Measurements from ENCODE around the gene GABRR1.

Gene GABRR1

GRCh38 chr6:89198235-89198634 is 18.9 kb downstream of the GABRR1 start:
- no peak for TF ChIP-seq CTCF (conservative IDR thresholded peaks at IDR 0.05; ENCODE audit: low read depth)
- CTCF ChIA-PET = interaction anchor here (0.5 kb wide), 1 partner anchor 570 kb away, joined by 3 read pairs; no protein-coding TSS in a partner anchor
- POLR2A ChIA-PET (ENCODE audit: low non-redundant PET) = no interaction called here
- no peak overlapping the region for H3K27ac ChIP-seq
- DNase-seq (ENCODE audit: low spot score) = no peak

GRCh38 chr6:89197141-89197540 is 20.0 kb downstream of the GABRR1 start:
- CTCF ChIA-PET = no interaction called here
- no peak for DNase-seq (ENCODE audit: low spot score)
- TF ChIP-seq CTCF (conservative IDR thresholded peaks at IDR 0.05; ENCODE audit: low read depth) = no peak
- H3K27ac ChIP-seq = no peak overlapping the region
- POLR2A ChIA-PET (ENCODE audit: low non-redundant PET) = no interaction called here

GRCh38 chr6:89194559-89194958 is 22.6 kb downstream of the GABRR1 start:
- ChIA-PET CTCF (no interaction called here), POLR2A (ENCODE audit: low non-redundant PET) (no interaction called here)
- no peak overlapping the region for H3K27ac ChIP-seq
- TF ChIP-seq CTCF (conservative IDR thresholded peaks at IDR 0.05; ENCODE audit: low read depth) = no peak
- DNase-seq (ENCODE audit: low spot score) = no peak

GRCh38 chr6:89190741-89191140 is 26.4 kb downstream of the GABRR1 start:
- H3K27ac ChIP-seq = no peak overlapping the region
- no peak for TF ChIP-seq CTCF (conservative IDR thresholded peaks at IDR 0.05; ENCODE audit: low read depth)
- CTCF ChIA-PET = no interaction called here
- POLR2A ChIA-PET (ENCODE audit: low non-redundant PET) = no interaction called here
- DNase-seq (ENCODE audit: low spot score) = no peak

GRCh38 chr6:89187504-89187903 is 29.7 kb downstream of the GABRR1 start:
- ChIA-PET POLR2A (ENCODE audit: low non-redundant PET) (no interaction called here), CTCF (no interaction called here)
- no peak for DNase-seq (ENCODE audit: low spot score)

GRCh38 chr6:89186762-89187161 is 30.4 kb downstream of the GABRR1 start:
- POLR2A ChIA-PET (ENCODE audit: low non-redundant PET) = no interaction called here
- DNase-seq (ENCODE audit: low spot score) = no peak
- CTCF ChIA-PET = no interaction called here
- H3K27ac ChIP-seq = no peak overlapping the region
- no peak for TF ChIP-seq CTCF (conservative IDR thresholded peaks at IDR 0.05; ENCODE audit: low read depth)

More at GRCh38 chr6:89187504-89187903, 29.7 kb downstream of the GABRR1 start:
- TF ChIP-seq CTCF (conservative IDR thresholded peaks at IDR 0.05; ENCODE audit: low read depth) = no peak
- H3K27ac ChIP-seq = no peak overlapping the region

GRCh38 chr6:89184344-89184743 is 32.8 kb downstream of the GABRR1 start:
- POLR2A ChIA-PET (ENCODE audit: low non-redundant PET) = no interaction called here
- no peak for DNase-seq (ENCODE audit: low spot score)
- H3K27ac ChIP-seq = no peak overlapping the region
- CTCF ChIA-PET = no interaction called here
- no peak for TF ChIP-seq CTCF (conservative IDR thresholded peaks at IDR 0.05; ENCODE audit: low read depth)
